ENCODE data around the gene SEC61A2. TPM values are rescaled to one million over a fixed set of nuclear protein-coding genes. Genes with fewer than 3 reads are reported as not detected.

SEC61A2 gene
- total and polyA plus RNA-seq, 2 experiments from 2014 or later, result 8.7 to 17.6 TPM

DNA sequence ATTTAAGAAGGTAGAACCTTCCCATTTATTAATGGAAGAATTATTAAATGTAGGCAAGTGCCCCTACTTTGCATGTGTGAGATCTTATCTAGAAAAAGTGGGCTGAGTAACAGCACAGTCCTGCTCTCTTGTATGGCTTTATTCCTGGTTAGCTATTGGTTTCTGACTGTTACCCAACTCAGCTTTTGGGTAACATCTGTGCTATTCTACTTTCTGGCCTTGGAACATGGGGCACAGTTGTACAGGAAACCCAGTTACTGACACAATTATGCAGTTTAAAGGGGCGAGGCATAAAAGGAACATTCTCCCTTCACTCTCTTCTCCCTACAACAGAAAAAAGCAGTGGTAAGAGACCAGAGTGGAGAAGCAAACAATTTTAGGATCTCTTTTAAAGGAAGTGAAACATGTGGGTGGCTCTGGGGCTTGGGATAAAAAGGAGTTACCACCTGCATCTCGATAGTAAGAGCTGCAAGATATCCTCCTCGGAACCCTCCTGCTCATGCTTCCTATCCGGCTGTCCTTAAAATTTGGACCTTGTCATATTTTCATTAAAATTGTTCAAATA is 50.2 kb downstream of the SEC61A2 start:
- H3K36me3 ChIP-seq (ENCODE audit: insufficient read depth), result peaks cover 37% of the 10 kb centered on the region
- Mint-ChIP-seq H3K4me1 (peaks cover 21% of the 10 kb centered on the region), H3K36me3 (ENCODE audit: low read depth) (peaks cover 44% of the 10 kb centered on the region), H3K9me3 (no peaks in the 10 kb centered on the region), H3K27me3 (ENCODE audit: insufficient read depth, low read depth, poor library complexity) (peaks cover 2% of the 10 kb centered on the region), H3K27ac (peak overlapping the region; percentile 92), H3K4me3 (no peak overlapping the region)
- H3K4me2 ChIP-seq, result 0 out of 2 replicates have a peak overlapping the region, but pooled peaks have one; percentile 10
- H3K27ac ChIP-seq (ENCODE audit: low read depth), result peak overlapping the region; percentile 24
- H3F3A ChIP-seq (replicated peaks; ENCODE audit: low read depth), result no peaks in the 10 kb centered on the region
- no peaks in the 10 kb centered on the region for H3K9me2 ChIP-seq (ENCODE audit: insufficient read depth)
- peaks cover 3% of the 10 kb centered on the region; the same call in 1 of the 2 replicates for H4K20me1 ChIP-seq (replicated peaks; ENCODE audit: insufficient read depth)
- DNase-seq (ENCODE audit: low spot score) (no peak), ATAC-seq (no peak)
- H3K79me2 ChIP-seq (replicated peaks; ENCODE audit: insufficient read depth), result no peaks in the 10 kb centered on the region
- peaks cover 17% of the 10 kb centered on the region for H3K4me1 ChIP-seq (ENCODE audit: insufficient read depth)
- TF ChIP-seq ZNF462 (CRISPR knock-in tag; IDR thresholded peaks at IDR 0.05) (no peak), EZH2 (IDR thresholded peaks at IDR 0.05; ENCODE audit: low read depth, unreplicated experiment) (no peak), JUNB (IDR thresholded peaks at IDR 0.05; ENCODE audit: unreplicated experiment) (no peak), CTCF (conservative IDR thresholded peaks at IDR 0.05; ENCODE audit: low read depth in 2 of 2) (no peak), CREB1 (CRISPR knock-in tag; IDR thresholded peaks at IDR 0.05; ENCODE audit: low read depth) (no peak), POLR2AphosphoS5 (IDR thresholded peaks at IDR 0.05; ENCODE audit: low read depth) (no peak), STAT1 (IDR thresholded peaks at IDR 0.05; ENCODE audit: unreplicated experiment) (no peak), EZH2phosphoT487 (IDR thresholded peaks at IDR 0.05; ENCODE audit: unreplicated experiment) (no peak), ZNF331 (CRISPR knock-in tag; IDR thresholded peaks at IDR 0.05; ENCODE audit: low read depth) (no peak), ETS1 (IDR thresholded peaks at IDR 0.05) (no peak), NANOG (IDR thresholded peaks at IDR 0.05; ENCODE audit: borderline replicate concordance) (no peak), ZNF114 (CRISPR knock-in tag; IDR thresholded peaks at IDR 0.05) (no peak)
- TF ChIP-seq, protein P1, sequence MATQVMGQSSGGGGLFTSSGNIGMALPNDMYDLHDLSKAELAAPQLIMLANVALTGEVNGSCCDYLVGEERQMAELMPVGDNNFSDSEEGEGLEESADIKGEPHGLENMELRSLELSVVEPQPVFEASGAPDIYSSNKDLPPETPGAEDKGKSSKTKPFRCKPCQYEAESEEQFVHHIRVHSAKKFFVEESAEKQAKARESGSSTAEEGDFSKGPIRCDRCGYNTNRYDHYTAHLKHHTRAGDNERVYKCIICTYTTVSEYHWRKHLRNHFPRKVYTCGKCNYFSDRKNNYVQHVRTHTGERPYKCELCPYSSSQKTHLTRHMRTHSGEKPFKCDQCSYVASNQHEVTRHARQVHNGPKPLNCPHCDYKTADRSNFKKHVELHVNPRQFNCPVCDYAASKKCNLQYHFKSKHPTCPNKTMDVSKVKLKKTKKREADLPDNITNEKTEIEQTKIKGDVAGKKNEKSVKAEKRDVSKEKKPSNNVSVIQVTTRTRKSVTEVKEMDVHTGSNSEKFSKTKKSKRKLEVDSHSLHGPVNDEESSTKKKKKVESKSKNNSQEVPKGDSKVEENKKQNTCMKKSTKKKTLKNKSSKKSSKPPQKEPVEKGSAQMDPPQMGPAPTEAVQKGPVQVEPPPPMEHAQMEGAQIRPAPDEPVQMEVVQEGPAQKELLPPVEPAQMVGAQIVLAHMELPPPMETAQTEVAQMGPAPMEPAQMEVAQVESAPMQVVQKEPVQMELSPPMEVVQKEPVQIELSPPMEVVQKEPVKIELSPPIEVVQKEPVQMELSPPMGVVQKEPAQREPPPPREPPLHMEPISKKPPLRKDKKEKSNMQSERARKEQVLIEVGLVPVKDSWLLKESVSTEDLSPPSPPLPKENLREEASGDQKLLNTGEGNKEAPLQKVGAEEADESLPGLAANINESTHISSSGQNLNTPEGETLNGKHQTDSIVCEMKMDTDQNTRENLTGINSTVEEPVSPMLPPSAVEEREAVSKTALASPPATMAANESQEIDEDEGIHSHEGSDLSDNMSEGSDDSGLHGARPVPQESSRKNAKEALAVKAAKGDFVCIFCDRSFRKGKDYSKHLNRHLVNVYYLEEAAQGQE (IDR thresholded peaks at IDR 0.05; ENCODE audit: unreplicated experiment), result no peak
- no peak overlapping the region for H3K4me3 ChIP-seq
- H3K27me3 ChIP-seq (ENCODE audit: insufficient read depth), result no peaks in the 10 kb centered on the region
- no peak overlapping the region for H2AFZ ChIP-seq

All from GM23338 (cell line).